WTC11 (cell line): ENCODE measurements around the gene TAS2R13.

Experiments used
- ESRRA ChIP-seq: sonication (generic); formaldehyde crosslinking; IDR thresholded peaks from 2 replicates; pipeline ENCODE4 v1.8.1; 2022; ENCODE audit warnings: mild to moderate bottlenecking, missing genetic modification reagents, borderline replicate concordance
- FOXJ3 ChIP-seq: sonication (generic); formaldehyde crosslinking; IDR thresholded peaks from 2 replicates; pipeline ENCODE4 v1.9.0; 2021; ENCODE audit warnings: missing genetic modification reagents, mild to moderate bottlenecking, borderline replicate concordance
- NFYB ChIP-seq: sonication (generic); formaldehyde crosslinking; conservative IDR thresholded peaks from 2 replicates; pipeline ENCODE4 v1.8.0; 2022; ENCODE audit warnings: low read depth, missing genetic modification reagents
- SP1 ChIP-seq: sonication (generic); formaldehyde crosslinking; conservative IDR thresholded peaks from 2 replicates; pipeline ENCODE4 v1.8.1; 2022; ENCODE audit warnings: missing genetic modification reagents
- TCF7 ChIP-seq: sonication (generic); formaldehyde crosslinking; IDR thresholded peaks from 2 replicates; pipeline ENCODE4 v1.8.0; 2022; ENCODE audit warnings: mild to moderate bottlenecking, low read depth, missing genetic modification reagents, moderate library complexity
- ZNF263 ChIP-seq: sonication (generic); formaldehyde crosslinking; IDR thresholded peaks from 2 replicates; pipeline ENCODE4 v1.8.1; 2022; ENCODE audit warnings: low read depth, mild to moderate bottlenecking, moderate library complexity, missing genetic modification reagents
- ZNF416 ChIP-seq: fragments of 250-450 bp; sonication (Bioruptor Pico); IDR thresholded peaks from 2 replicates; pipeline ENCODE4 v1.9.0; 2021; ENCODE audit warnings: mild to moderate bottlenecking, inconsistent platforms
- TF ChIP-seq, protein P1 (sequence below): sonication (generic); formaldehyde crosslinking; IDR thresholded peaks from 2 replicates; pipeline ENCODE4 v1.8.1; 2023; ENCODE audit warnings: mild to moderate bottlenecking, missing genetic modification reagents, moderate library complexity
- TF ChIP-seq, protein P2 (sequence below): fragments of 200-600 bp; IDR thresholded peaks from 2 replicates; pipeline ENCODE4 v1.8.0; 2022; ENCODE audit warnings: antibody characterized with exemption
- TF ChIP-seq, protein P3 (sequence below): sonication (generic); formaldehyde crosslinking; IDR thresholded peaks from 2 replicates; pipeline ENCODE4 v1.8.1; 2023; ENCODE audit warnings: mild to moderate bottlenecking, moderate library complexity, missing genetic modification reagents
- TF ChIP-seq, protein P4 (sequence below): fragments of 250-450 bp; sonication (Bioruptor Pico); conservative IDR thresholded peaks from 2 replicates; pipeline ENCODE4 v1.9.0; 2021; ENCODE audit warnings: mild to moderate bottlenecking

DNA sequence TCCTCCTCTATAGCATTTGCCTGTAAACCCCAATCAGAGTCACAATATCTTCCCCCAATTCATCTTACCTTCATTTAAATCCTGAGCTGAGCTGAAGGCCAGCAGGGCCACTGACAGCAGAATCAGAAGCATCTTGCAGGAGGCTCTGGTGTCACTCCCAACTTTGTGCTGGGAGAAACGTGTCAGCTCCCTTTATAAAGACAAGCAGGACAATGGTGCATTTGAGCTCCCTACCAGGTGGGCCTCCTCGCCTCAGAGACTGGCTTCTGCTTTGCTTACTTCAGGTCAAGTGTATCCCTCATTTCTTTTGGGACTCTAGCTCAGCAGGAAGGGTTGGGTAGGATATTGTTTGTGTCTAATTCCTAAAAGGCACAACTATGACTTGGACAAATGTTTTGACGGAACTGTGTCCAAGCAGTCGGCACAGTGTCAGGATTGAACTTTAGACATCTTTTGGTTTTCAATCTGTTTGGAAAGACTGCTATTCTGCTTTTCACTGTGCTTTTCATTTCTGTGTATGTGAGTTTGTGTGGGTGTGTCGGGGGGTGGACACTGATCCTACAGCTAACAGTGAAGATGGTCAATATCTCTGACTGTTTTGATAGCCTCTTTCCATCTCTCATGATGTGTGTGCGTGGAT lies 25.2 kb downstream of the TAS2R13 start, which contains the start of gene PRH1:
- TF ChIP-seq, protein P1, sequence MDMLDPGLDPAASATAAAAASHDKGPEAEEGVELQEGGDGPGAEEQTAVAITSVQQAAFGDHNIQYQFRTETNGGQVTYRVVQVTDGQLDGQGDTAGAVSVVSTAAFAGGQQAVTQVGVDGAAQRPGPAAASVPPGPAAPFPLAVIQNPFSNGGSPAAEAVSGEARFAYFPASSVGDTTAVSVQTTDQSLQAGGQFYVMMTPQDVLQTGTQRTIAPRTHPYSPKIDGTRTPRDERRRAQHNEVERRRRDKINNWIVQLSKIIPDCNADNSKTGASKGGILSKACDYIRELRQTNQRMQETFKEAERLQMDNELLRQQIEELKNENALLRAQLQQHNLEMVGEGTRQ (CRISPR knock-in tag), result no peak
- TF ChIP-seq NFYB (no peak), SP1 (no peak), ZNF416 (CRISPR knock-in tag) (no peak), FOXJ3 (CRISPR knock-in tag) (no peak), ZNF263 (CRISPR knock-in tag) (no peak), ESRRA (CRISPR knock-in tag) (no peak), TCF7 (CRISPR knock-in tag) (no peak)
- TF ChIP-seq, protein P2, sequence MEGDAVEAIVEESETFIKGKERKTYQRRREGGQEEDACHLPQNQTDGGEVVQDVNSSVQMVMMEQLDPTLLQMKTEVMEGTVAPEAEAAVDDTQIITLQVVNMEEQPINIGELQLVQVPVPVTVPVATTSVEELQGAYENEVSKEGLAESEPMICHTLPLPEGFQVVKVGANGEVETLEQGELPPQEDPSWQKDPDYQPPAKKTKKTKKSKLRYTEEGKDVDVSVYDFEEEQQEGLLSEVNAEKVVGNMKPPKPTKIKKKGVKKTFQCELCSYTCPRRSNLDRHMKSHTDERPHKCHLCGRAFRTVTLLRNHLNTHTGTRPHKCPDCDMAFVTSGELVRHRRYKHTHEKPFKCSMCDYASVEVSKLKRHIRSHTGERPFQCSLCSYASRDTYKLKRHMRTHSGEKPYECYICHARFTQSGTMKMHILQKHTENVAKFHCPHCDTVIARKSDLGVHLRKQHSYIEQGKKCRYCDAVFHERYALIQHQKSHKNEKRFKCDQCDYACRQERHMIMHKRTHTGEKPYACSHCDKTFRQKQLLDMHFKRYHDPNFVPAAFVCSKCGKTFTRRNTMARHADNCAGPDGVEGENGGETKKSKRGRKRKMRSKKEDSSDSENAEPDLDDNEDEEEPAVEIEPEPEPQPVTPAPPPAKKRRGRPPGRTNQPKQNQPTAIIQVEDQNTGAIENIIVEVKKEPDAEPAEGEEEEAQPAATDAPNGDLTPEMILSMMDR, result no peak
- TF ChIP-seq, protein P3, sequence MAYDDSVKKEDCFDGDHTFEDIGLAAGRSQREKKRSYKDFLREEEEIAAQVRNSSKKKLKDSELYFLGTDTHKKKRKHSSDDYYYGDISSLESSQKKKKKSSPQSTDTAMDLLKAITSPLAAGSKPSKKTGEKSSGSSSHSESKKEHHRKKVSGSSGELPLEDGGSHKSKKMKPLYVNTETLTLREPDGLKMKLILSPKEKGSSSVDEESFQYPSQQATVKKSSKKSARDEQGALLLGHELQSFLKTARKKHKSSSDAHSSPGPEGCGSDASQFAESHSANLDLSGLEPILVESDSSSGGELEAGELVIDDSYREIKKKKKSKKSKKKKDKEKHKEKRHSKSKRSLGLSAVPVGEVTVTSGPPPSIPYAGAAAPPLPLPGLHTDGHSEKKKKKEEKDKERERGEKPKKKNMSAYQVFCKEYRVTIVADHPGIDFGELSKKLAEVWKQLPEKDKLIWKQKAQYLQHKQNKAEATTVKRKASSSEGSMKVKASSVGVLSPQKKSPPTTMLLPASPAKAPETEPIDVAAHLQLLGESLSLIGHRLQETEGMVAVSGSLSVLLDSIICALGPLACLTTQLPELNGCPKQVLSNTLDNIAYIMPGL, result no peak
- TF ChIP-seq, protein P4, sequence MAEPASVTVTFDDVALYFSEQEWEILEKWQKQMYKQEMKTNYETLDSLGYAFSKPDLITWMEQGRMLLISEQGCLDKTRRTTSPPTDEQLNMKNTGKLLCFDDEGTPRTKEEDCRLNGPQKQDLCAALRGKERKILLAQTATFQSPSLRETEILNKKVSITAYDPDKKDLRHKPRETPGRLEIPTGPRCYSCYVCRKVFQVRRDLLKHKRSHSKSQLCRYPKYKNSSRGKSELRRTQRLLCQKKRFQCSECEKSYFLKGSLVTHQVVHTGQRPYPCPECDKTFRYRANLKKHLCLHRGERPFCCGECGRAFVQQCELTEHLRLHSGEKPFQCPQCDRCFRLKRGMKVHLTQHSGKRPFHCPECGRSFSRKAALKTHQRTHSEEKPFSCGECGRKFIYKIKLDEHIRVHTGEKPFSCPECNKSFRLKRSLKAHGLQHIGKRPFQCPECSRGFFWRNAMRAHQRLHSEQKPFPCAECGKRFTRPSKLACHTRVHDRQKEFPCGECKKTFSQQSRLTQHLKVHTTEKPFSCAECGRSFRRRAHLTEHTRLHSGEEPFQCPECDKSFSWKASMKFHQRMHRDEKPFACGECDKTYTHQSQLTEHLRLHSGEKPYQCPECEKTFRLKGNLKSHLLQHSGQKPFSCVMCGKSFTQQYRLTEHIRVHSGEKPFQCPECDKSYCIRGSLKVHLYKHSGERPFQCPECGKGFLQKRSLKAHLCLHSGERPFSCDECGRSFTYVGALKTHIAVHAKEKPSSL, result no peak
